ENCODE data around the gene PCDHB11.
"Not testable (repeated sequence)": the region's sequence is repeated elsewhere in the genome, so short reads cannot be mapped to it uniquely, and the experiment has no call there.

PCDHB11 gene

GRCh38 chr5:141199359-141200235 is at the start of gene PCDHB11:
PCDHB11 (plus strand) TSS chr5:141199627; CDS start chr5:141199775, 148 bp downstream.
- peak; percentile 39 to 54 for DNase-seq

GRCh38 chr5:141149812-141150211 is 49.6 kb upstream of the PCDHB11 start, which contains the start of gene PCDHB6:
PCDHB6 (plus strand) TSS chr5:141150057; CDS start chr5:141150258, 201 bp downstream.
- DNase-seq: peak; percentile 2 to 57

- DNase-seq: no peak
These were observed 49.0 kb upstream of the PCDHB11 start for GRCh38 chr5:141150224-141150992.

DNA sequence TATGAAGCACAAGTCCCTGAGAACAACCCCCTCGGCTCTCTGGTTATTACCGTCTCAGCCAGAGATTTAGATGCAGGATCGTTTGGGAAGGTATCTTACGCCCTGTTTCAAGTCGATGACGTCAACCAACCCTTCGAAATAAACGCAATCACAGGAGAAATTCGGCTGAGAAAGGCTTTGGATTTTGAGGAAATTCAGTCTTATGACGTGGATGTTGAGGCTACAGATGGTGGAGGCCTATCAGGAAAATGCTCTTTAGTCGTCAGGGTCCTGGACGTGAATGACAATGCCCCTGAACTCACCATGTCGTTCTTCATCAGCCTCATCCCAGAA is 48.5 kb upstream of the PCDHB11 start:
- DNase-seq: no peak

DNA sequence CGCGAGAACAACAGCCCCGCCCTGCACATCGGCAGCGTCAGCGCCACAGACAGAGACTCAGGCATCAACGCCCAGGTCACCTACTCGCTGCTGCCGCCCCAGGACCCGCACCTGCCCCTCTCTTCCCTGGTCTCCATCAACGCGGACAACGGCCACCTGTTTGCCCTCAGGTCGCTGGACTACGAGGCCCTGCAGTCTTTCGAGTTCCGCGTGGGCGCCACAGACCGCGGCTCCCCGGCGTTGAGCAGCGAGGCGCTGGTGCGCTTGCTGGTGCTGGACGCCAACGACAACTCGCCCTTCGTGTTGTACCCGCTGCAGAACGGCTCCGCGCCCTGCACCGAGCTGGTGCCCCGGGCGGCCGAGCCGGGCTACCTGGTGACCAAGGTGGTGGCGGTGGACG is 47.8 kb upstream of the PCDHB11 start:
- not testable (repeated sequence) for DNase-seq

GRCh38 chr5:141152096-141152495 is 47.3 kb upstream of the PCDHB11 start:
- not testable (repeated sequence) for DNase-seq

DNA sequence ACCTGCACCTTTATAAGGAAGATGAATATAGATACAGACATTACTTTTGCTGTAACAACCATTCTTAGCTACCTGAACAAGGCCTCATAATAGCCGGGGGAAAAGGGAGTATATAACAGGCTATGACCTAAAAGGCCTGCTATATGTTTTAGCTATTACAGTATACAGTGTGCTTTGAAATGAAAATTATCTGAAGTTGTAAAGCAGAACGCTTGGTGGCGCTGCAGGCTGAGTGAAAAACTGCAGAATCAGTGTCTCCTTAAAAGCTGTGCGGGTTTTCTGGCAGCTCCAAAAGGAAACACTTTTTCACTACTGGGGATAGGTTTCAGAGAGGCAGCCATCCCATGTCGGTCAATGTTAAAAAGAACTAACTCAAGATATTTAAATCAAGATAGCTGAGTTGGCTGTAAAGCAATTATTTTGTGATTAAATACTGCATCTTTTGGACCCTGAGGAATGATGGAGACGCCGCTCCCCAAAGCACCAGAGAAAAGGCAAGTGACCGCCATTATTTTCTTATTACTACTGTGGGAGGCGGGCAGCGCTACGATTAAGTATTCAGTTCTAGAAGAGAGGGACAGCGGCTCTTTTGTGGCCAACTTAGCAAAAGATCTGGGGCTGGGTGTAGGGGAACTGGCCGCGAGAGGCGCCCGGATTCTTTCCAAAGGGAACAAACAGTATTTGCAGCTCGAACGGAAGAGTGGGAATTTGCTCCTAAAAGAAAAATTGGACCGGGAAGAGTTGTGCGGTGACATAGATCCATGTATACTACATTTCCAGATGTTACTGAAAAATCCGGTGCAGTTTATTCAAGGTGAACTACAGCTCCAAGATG is 43.7 kb upstream of the PCDHB11 start:
- peak in 1 of 2 experiments; percentile 44 for DNase-seq

- DNase-seq: not testable (repeated sequence)
These were observed 42.1 kb upstream of the PCDHB11 start for GRCh38 chr5:141157356-141157755.

DNA sequence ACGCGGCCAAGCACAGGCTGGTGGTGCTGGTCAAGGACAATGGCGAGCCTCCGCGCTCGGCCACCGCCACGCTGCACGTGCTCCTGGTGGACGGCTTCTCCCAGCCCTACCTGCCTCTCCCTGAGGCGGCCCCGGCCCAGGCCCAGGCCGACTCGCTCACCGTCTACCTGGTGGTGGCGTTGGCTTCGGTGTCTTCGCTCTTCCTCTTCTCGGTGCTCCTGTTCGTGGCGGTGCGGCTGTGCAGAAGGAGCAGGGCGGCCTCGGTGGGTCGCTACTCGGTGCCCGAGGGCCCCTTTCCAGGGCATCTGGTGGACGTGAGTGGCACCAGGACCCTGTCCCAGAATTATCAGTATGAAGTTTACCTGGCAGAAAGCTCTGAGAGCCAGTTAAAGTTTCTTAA is 41.5 kb upstream of the PCDHB11 start:
- not testable (repeated sequence) for DNase-seq

GRCh38 chr5:141172381-141173204 is 26.8 kb upstream of the PCDHB11 start, which contains the start of gene PCDHB7:
PCDHB7 (plus strand) TSS chr5:141172644; CDS start chr5:141172836, 192 bp downstream.
- peak; percentile 37 to 47 for DNase-seq

DNA sequence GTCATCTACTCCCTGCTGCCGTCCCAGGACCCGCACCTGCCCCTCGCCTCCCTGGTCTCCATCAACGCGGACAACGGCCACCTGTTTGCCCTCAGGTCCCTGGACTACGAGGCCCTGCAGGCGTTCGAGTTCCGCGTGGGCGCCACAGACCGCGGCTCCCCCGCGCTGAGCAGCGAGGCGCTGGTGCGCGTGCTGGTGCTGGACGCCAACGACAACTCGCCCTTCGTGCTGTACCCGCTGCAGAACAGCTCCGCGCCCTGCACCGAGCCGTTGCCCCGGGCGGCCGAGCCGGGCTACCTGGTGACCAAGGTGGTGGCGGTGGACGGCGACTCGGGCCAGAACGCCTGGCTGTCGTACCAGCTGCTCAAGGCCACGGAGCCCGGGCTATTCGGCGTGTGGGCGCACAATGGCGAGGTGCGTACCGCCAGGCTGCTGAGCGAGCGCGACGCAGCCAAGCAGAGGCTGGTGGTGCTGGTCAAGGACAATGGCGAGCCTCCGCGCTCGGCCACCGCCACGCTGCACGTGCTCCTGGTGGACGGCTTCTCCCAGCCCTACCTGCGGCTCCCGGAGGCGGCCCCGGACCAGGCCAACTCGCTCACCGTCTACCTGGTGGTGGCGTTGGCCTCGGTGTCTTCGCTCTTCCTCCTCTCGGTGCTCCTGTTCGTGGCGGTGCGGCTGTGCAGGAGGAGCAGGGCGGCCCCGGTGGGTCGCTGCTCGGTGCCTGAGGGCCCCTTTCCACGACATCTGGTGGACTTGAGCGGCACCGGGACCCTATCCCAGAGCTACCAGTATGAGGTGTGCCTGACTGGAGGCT is 24.9 kb upstream of the PCDHB11 start:
- DNase-seq: not testable (repeated sequence)

- no peak for DNase-seq
These were observed 23.5 kb upstream of the PCDHB11 start for GRCh38 chr5:141175933-141176332.

DNA sequence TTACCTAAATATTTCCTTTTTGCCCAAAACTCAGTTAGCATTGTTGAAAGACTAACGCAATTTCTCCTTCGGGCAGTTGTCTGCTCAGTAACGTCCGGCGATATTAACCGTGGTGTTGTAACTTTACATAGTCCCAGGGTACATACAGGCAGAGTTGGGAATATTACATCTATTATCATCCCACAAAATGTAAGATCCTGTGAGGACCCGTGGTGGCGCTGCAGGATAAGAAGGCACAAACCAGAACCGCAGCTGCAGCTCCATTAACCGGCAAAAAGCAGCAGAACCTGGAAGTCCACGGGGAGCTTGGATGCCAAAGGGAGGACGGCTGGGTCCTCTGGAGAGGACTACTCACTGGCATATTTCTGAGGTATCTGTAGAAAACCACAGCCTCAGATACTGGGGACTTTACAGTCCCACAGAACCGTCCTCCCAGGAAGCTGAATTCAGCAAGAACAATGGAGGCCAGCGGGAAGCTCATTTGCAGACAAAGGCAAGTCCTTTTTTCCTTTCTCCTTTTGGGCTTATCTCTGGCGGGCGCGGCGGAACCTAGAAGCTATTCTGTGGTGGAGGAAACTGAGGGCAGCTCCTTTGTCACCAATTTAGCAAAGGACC is 21.7 kb upstream of the PCDHB11 start, which contains the start of gene PCDHB8:
Gene PCDHB8 (plus strand): TSS at position 214 of the 615 bp plus-strand sequence. CDS start 245 bp downstream, at position 459.
- peak in 1 of 2 experiments; percentile 16 for DNase-seq

- not testable (repeated sequence) for DNase-seq
These were observed 20.1 kb upstream of the PCDHB11 start for GRCh38 chr5:141179371-141179770.

DNA sequence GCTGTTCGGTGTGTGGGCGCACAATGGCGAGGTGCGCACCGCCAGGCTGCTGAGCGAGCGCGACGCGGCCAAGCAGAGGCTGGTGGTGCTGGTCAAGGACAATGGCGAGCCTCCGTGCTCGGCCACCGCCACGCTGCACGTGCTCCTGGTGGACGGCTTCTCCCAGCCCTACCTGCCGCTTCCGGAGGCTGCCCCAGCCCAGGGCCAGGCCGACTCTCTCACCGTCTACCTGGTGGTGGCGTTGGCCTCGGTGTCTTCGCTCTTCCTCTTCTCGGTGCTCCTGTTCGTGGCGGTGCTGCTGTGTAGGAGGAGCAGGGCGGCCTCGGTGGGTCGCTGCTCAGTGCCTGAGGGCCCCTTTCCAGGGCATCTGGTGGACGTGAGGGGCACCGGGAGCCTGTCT is 19.6 kb upstream of the PCDHB11 start:
- not testable (repeated sequence) for DNase-seq

DNA sequence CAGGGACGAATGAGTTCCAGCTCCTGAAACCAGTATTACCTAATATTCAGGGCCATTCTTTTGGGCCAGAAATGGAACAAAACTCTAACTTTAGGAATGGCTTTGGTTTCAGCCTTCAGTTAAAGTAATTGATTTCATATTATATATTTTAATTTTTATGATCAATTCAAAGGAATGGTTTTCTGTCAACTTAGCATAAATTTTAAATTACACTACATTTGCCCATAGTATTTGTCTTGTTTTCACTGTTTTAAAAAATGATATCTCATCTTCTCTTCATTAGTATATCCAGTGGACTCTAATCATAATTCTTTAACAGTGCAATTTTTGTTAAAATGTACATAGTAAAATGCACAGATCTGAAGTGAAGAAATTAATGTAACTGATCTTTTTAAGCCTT is 19.1 kb upstream of the PCDHB11 start:
- DNase-seq: no peak

DNA sequence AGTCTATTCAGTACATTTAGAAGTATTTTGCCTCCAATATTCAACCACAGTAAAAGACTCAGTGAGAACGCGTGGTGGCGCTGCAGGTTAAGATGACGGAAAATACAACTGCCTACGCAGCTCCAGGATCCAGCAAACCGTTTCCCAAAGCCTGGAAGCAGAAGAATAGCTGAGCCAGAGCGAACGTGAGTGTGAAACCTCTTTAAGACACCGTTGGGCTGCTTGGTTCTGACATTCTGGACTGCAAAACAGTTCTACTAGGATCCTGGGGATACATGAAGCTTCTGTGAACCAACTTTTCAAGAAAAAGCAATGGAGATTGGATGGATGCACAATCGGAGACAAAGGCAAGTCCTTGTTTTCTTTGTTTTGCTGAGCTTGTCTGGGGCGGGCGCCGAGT is 17.2 kb upstream of the PCDHB11 start, which contains the start of gene PCDHB16:
Gene PCDHB16 (plus strand): TSS at position 140 of the 400 bp plus-strand sequence. CDS start 173 bp downstream, at position 313.
- DNase-seq: peak in 1 of 2 experiments; percentile 2

- not testable (repeated sequence) for DNase-seq
These were observed 15.1 kb upstream of the PCDHB11 start for GRCh38 chr5:141184117-141184855.

DNA sequence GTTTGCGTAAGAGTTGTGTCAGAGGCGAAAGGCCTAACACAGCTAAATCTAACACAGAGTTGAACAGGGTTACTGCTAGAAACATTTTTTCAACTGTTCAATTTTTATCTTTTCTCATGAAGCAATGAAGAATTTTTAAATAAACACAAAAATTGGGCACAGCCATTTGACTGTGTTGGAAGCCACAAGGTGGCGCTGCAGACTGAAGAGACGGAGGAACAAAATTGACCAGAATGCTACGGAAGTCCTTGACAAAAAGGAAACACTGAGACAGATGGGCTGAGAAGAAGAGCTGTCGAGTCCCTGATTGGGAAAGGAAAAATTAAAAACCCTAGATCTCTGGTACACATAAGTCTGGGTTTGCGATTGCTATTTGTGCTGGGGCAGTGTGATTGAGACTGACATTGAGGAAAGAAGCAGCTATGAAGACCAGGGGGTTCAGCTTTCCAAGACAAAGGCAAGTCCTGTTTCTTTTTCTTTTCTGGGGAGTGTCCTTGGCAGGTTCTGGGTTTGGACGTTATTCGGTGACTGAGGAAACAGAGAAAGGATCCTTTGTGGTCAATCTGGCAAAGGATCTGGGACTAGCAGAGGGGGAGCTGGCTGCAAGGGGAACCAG is 12.4 kb upstream of the PCDHB11 start, which contains the start of gene PCDHB9:
Gene PCDHB9 (plus strand): TSS at position 265 of the 616 bp plus-strand sequence. CDS start 158 bp downstream, at position 423.
- peak; percentile 32 to 45 for DNase-seq

All from NCI-H446 (cell line).